K562 (cell line): Measurements from ENCODE around the gene MYPN. TPM values are rescaled to one million over a fixed set of nuclear protein-coding genes. Genes with fewer than 3 reads are reported as not detected.

Experiments used
- CREB1 ChIP-seq, 2 experiments: sonication (generic) in 1 of 2; formaldehyde crosslinking in 1 of 2; IDR thresholded peaks; 2 replicates each; pipeline versions ENCODE4 v1.6.1 to v1.8.0; 2012 to 2022; ENCODE audit warnings: inconsistent platforms in 1 of 2, mild to moderate bottlenecking in 1 of 2, missing genetic modification reagents in 1 of 2, moderate library complexity in 1 of 2
- E2F1 ChIP-seq: sonication (generic); formaldehyde crosslinking; IDR thresholded peaks from 2 replicates; pipeline ENCODE4 v1.8.1; 2023; ENCODE audit warnings: mild to moderate bottlenecking, missing genetic modification reagents, moderate library complexity
- EP400 ChIP-seq: fragments of 450-650 bp; IDR thresholded peaks from 2 replicates; pipeline ENCODE4 v1.6.1; 2017; ENCODE audit warnings: antibody characterized with exemption, mild to moderate bottlenecking, moderate library complexity
- HDAC6 ChIP-seq: IDR thresholded peaks from 2 replicates; pipeline ENCODE4 v1.6.1; 2012; ENCODE audit warnings: low read depth, mild to moderate bottlenecking, control low read depth, inconsistent platforms, low read length, moderate library complexity
- JUN ChIP-seq, 2 experiments: sonication (generic) in 1 of 2; formaldehyde crosslinking in 1 of 2; IDR thresholded peaks; 2 replicates each; pipeline versions ENCODE4 v1.6.1 to v1.8.0; 2012 to 2022; ENCODE audit warnings: borderline replicate concordance in 2 of 2, mild to moderate bottlenecking in 2 of 2, improper control_type of control experiment in 1 of 2, low read depth in 1 of 2, low read length in 1 of 2, missing genetic modification reagents in 1 of 2
- JUNB ChIP-seq: fragments of 450-650 bp; formaldehyde crosslinking; conservative IDR thresholded peaks from 2 replicates; pipeline ENCODE4 v1.4.0; 2020; ENCODE audit warnings: mild to moderate bottlenecking
- MAZ ChIP-seq, 2 experiments: fragments of 450-650 bp in 1 of 2; sonication (generic) in 1 of 2; formaldehyde crosslinking; IDR thresholded peaks in 1 of 2; conservative IDR thresholded peaks in 1 of 2; 2 replicates each; pipeline versions ENCODE4 v1.4.0 to v1.5.0; 2020; ENCODE audit warnings: mild to moderate bottlenecking in 1 of 2, missing genetic modification reagents in 1 of 2
- MEF2D ChIP-seq: conservative IDR thresholded peaks from 2 replicates; pipeline ENCODE4 v1.6.1; 2016; ENCODE audit warnings: low read depth, missing genetic modification characterization, missing compliant biosample characterization
- MEIS2 ChIP-seq: fragments of 450-650 bp; IDR thresholded peaks from 2 replicates; pipeline ENCODE4 v1.6.1; 2014; ENCODE audit warnings: mild to moderate bottlenecking; ENCODE audit not compliant: partially characterized antibody
- PKNOX1 ChIP-seq: fragments of 450-650 bp; IDR thresholded peaks from 2 replicates; pipeline ENCODE4 v1.6.1; 2016
- RBFOX2 ChIP-seq: fragments of 200-400 bp; formaldehyde crosslinking; IDR thresholded peaks from 2 replicates; pipeline ENCODE4 v1.6.1; 2017; ENCODE audit warnings: low read depth, mild to moderate bottlenecking, low read length, moderate library complexity
- SAFB ChIP-seq: fragments of 200-400 bp; formaldehyde crosslinking; IDR thresholded peaks from 2 replicates; pipeline ENCODE4 v1.6.1; 2017; ENCODE audit warnings: low read depth, low read length, borderline replicate concordance
- SIN3A ChIP-seq, 2 experiments: fragments of 150-350 bp in 1 of 2; IDR thresholded peaks; 2 replicates each; pipeline ENCODE4 v1.6.1; 2011 to 2016; ENCODE audit warnings: borderline replicate concordance in 2 of 2, low read depth in 2 of 2, low read length in 2 of 2, mild to moderate bottlenecking in 2 of 2, moderate library complexity in 2 of 2; ENCODE audit not compliant: control insufficient read depth in 1 of 2
- ZNF146 ChIP-seq: IDR thresholded peaks from one replicate; pipeline ENCODE4 v1.6.1; 2018; ENCODE audit warnings: missing compliant biosample characterization; ENCODE audit not compliant: unreplicated experiment
- ZNF224 ChIP-seq: sonication (generic); formaldehyde crosslinking; IDR thresholded peaks from 2 replicates; pipeline ENCODE4 v1.8.0; 2022; ENCODE audit warnings: mild to moderate bottlenecking, missing genetic modification reagents
- ZNF384 ChIP-seq: IDR thresholded peaks from 2 replicates; pipeline ENCODE4 v1.6.1; 2012; ENCODE audit warnings: low read depth, low read length, improper control_type of control experiment
- ZNF431 ChIP-seq: sonication (generic); formaldehyde crosslinking; IDR thresholded peaks from 2 replicates; pipeline ENCODE4 v1.8.0; 2022; ENCODE audit warnings: mild to moderate bottlenecking, missing genetic modification reagents
- polyA plus RNA-seq, 8 experiments: library from polyadenylated mRNA; depleted of rRNA in 4 of 8; stranded (reverse) in 5 of 8; unstranded in 3 of 8; fragments of >200 nt; fragmentation: Nextera tagmentation in 2 of 8; fragmentation: Illumina TruSeq in 1 of 8; extraction: Ambion mirVana in 2 of 8; extraction: Trizol in 1 of 8; gene quantifications; 2 replicates each; pipeline versions ENCODE4 v1.2.1 to v1.2.3, GENCODE V29; 2011 to 2014; ENCODE audit warnings: inconsistent platforms in 1 of 8, missing spikeins in 1 of 8
- total RNA-seq, 7 experiments: library from RNA; depleted of rRNA in 6 of 7; stranded (reverse); fragments of >200 nt in 6 of 7; fragmentation: Illumina TruSeq in 2 of 7; extraction: Trizol in 2 of 7; gene quantifications; 2 replicates each; pipeline versions ENCODE4 v1.2.1 to v1.2.3, GENCODE V29; 2011 to 2021; ENCODE audit warnings: low replicate concordance in 1 of 7

Gene MYPN
- total and polyA plus RNA-seq, 9 of the 15 experiments (the other 6 are each of a cell fraction or from before 2014, with no cell fraction given) = not detected

DNA sequence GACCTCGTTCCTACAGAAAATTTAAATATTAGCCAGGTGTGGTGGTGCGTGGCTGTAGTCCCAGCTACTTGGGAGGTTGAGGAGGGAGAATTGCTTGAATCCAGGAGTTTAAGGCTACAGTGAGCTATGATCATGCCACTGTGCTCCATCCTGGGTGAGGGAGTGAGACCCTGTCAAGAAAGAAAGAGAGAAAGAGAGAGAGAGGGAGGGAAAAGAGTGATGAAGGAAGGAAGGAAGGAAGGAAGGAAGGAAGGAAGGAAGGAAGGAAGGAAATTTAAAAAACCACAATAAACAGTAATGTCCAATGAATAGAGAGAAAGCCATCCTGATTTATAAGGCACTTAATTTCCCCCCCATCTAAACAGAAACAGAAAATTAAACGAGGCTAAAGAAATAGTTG, 9.4 kb downstream of the MYPN start (continued):
- TF ChIP-seq SIN3A (IDR thresholded peaks at IDR 0.05; ENCODE audit: borderline replicate concordance in 2 of 2, control insufficient read depth in 1 of 2, low read depth in 2 of 2, low read length in 2 of 2) = no peak
- TF ChIP-seq ZNF146 (CRISPR knock-in tag) = no peak
- TF ChIP-seq ZNF224 (CRISPR knock-in tag) = no peak
- TF ChIP-seq EP400 = no peak
- no peak for TF ChIP-seq JUN (IDR thresholded peaks at IDR 0.05; ENCODE audit: borderline replicate concordance, low read depth, low read length)
- TF ChIP-seq JUN (CRISPR knock-in tag; IDR thresholded peaks at IDR 0.05; ENCODE audit: borderline replicate concordance) = no peak
- TF ChIP-seq E2F1 (CRISPR knock-in tag) = no peak
- TF ChIP-seq MEF2D (tag) = no peak
- TF ChIP-seq HDAC6 = no peak
- TF ChIP-seq MEIS2 = no peak
- no peak for TF ChIP-seq ZNF384
- no peak for TF ChIP-seq CREB1 (IDR thresholded peaks at IDR 0.05)
- TF ChIP-seq CREB1 (CRISPR knock-in tag; IDR thresholded peaks at IDR 0.05) = no peak
- TF ChIP-seq PKNOX1 = no peak
- no peak for TF ChIP-seq SAFB
- no peak for TF ChIP-seq ZNF431 (CRISPR knock-in tag)
- TF ChIP-seq RBFOX2 = no peak
- no peak for TF ChIP-seq MAZ (CRISPR knock-in tag; conservative IDR thresholded peaks at IDR 0.05 in 1 of 2, IDR thresholded peaks at IDR 0.05 in 1 of 2)
- no peak for TF ChIP-seq JUNB
